GM12878 (cell line): ENCODE results near the gene APOM. TPM values are rescaled to one million over a fixed set of nuclear protein-coding genes. Genes with fewer than 3 reads are reported as not detected.

Experiments used
- BMI1 ChIP-seq: fragments of 450-650 bp; IDR thresholded peaks from 2 replicates; pipeline ENCODE4 v1.6.1; 2016; ENCODE audit warnings: mild to moderate bottlenecking, moderate library complexity, borderline replicate concordance
- CBFB ChIP-seq: IDR thresholded peaks from 2 replicates; pipeline ENCODE4 v1.6.1; 2016; ENCODE audit warnings: antibody characterized with exemption, low read depth
- CHD1 ChIP-seq: IDR thresholded peaks from 2 replicates; pipeline ENCODE4 v1.6.1; 2012; ENCODE audit warnings: low read depth, low read length, improper control_type of control experiment
- CHD2 ChIP-seq: IDR thresholded peaks from 2 replicates; pipeline ENCODE4 v1.6.1; 2011; ENCODE audit warnings: low read depth, low read length, improper control_type of control experiment, borderline replicate concordance
- CREM ChIP-seq: IDR thresholded peaks from 2 replicates; pipeline ENCODE4 v1.6.1; 2014; ENCODE audit warnings: antibody characterized with exemption, low read depth
- E4F1 ChIP-seq: fragments of 450-650 bp; IDR thresholded peaks from 2 replicates; pipeline ENCODE4 v1.6.1; 2018; ENCODE audit warnings: borderline replicate concordance, mild to moderate bottlenecking; ENCODE audit not compliant: partially characterized antibody
- HCFC1 ChIP-seq: fragments of 150-350 bp; IDR thresholded peaks from 2 replicates; pipeline ENCODE4 v1.6.1; 2014; ENCODE audit warnings: low read length
- IRF4 ChIP-seq: IDR thresholded peaks from 2 replicates; pipeline ENCODE4 v1.6.1; 2011; ENCODE audit warnings: low read depth, low read length
- LARP7 ChIP-seq: fragments of 450-650 bp; IDR thresholded peaks from 2 replicates; pipeline ENCODE4 v1.6.1; 2017; ENCODE audit warnings: mild to moderate bottlenecking
- MTA3 ChIP-seq: IDR thresholded peaks from 2 replicates; pipeline ENCODE4 v1.6.1; 2012; ENCODE audit warnings: low read length, inconsistent platforms, borderline replicate concordance
- MYB ChIP-seq: fragments of 150-350 bp; IDR thresholded peaks from 2 replicates; pipeline ENCODE4 v1.6.1; 2014; ENCODE audit warnings: mild to moderate bottlenecking, low read depth, low read length, borderline replicate concordance
- POU2F2 ChIP-seq: IDR thresholded peaks from 3 replicates; pipeline ENCODE4 v1.6.1; 2011; ENCODE audit warnings: low read depth, mild to moderate bottlenecking, low read length, borderline replicate concordance
- PRDM15 ChIP-seq: fragments of 450-650 bp; formaldehyde crosslinking; IDR thresholded peaks from 2 replicates; pipeline ENCODE4 v1.4.0; 2020; ENCODE audit warnings: mild to moderate bottlenecking, moderate library complexity
- RB1 ChIP-seq: fragments of 450-650 bp; formaldehyde crosslinking; IDR thresholded peaks from 2 replicates; pipeline ENCODE4 v1.6.1; 2017; ENCODE audit warnings: mild to moderate bottlenecking, borderline replicate concordance
- RCOR1 ChIP-seq: conservative IDR thresholded peaks from 2 replicates; pipeline ENCODE4 v1.6.1; 2012; ENCODE audit warnings: low read depth, low read length, improper control_type of control experiment
- RELB ChIP-seq: fragments of 450-650 bp; IDR thresholded peaks from 2 replicates; pipeline ENCODE4 v1.6.1; 2017; ENCODE audit warnings: low read depth, mild to moderate bottlenecking, moderate library complexity
- RUNX3 ChIP-seq: IDR thresholded peaks from 2 replicates; pipeline ENCODE4 v1.6.1; 2012; ENCODE audit warnings: low read length, inconsistent platforms
- SREBF1 ChIP-seq: IDR thresholded peaks from 2 replicates; pipeline ENCODE4 v1.6.1; 2012; ENCODE audit warnings: mild to moderate bottlenecking, low read length
- SUPT20H ChIP-seq: IDR thresholded peaks from 2 replicates; pipeline ENCODE4 v1.6.1; 2011; ENCODE audit warnings: low read depth, mild to moderate bottlenecking, low read length, moderate library complexity, borderline replicate concordance; ENCODE audit not compliant: control insufficient read depth
- TBL1XR1 ChIP-seq: IDR thresholded peaks from 2 replicates; pipeline ENCODE4 v1.6.1; 2012; ENCODE audit warnings: low read depth, low read length, improper control_type of control experiment
- TCF3 ChIP-seq: IDR thresholded peaks from 2 replicates; pipeline ENCODE4 v1.6.1; 2012; ENCODE audit warnings: low read depth, mild to moderate bottlenecking, low read length, borderline replicate concordance; ENCODE audit not compliant: insufficient read depth
- WRNIP1 ChIP-seq: IDR thresholded peaks from 2 replicates; pipeline ENCODE4 v1.6.1; 2011; ENCODE audit warnings: low read depth, low read length, improper control_type of control experiment, borderline replicate concordance
- ZNF384 ChIP-seq: IDR thresholded peaks from 2 replicates; pipeline ENCODE4 v1.6.1; 2012; ENCODE audit warnings: low read depth, mild to moderate bottlenecking, low read length, improper control_type of control experiment, borderline replicate concordance
- polyA plus RNA-seq, 11 experiments: library from polyadenylated mRNA; depleted of rRNA in 4 of 11; unstranded in 6 of 11; stranded (reverse) in 5 of 11; fragments of >200 nt; fragmentation: Nextera tagmentation in 4 of 11; fragmentation: Illumina TruSeq in 1 of 11; extraction: Ambion mirVana in 4 of 11; extraction: Trizol in 1 of 11; gene quantifications; 1 replicate in 1 of 11; 2 replicates in 10 of 11; pipeline versions ENCODE4 v1.2.1 to v1.2.3, GENCODE V29; 2011 to 2016; ENCODE audit warnings: inconsistent platforms in 2 of 11, missing spikeins in 2 of 11, low read depth in 1 of 11
- total RNA-seq, 4 experiments: library from RNA; depleted of rRNA in 3 of 4; stranded (reverse); fragments of >200 nt in 3 of 4; fragmentation: Illumina TruSeq in 1 of 4; extraction: Trizol in 1 of 4; gene quantifications; 2 replicates each; pipeline versions ENCODE4 v1.2.1 to v1.2.3, GENCODE V29; 2013 to 2021

The APOM gene
- total and polyA plus RNA-seq, 10 of the 15 experiments (the other 5 are each of a cell fraction or from before 2014, with no cell fraction given), result 4.0 to 14.1 (median 7.1) TPM

- 0 out of 2 replicates have a peak, but pooled peaks have one; percentile 5 for TF ChIP-seq IRF4
- TF ChIP-seq MYB, result no peak
- peak; percentile 9; the same call in 1 of the 3 replicates for TF ChIP-seq POU2F2
- TF ChIP-seq LARP7, result 0 out of 2 replicates have a peak, but pooled peaks have one; percentile 56
- no peak for TF ChIP-seq ZNF384
- no peak for TF ChIP-seq SUPT20H
- no peak for TF ChIP-seq RB1
- peak; percentile 91 for TF ChIP-seq SREBF1
- 0 out of 2 replicates have a peak, but pooled peaks have one; percentile 48 for TF ChIP-seq CHD2
- TF ChIP-seq E4F1, result peak; percentile 97
- peak; percentile 62 for TF ChIP-seq HCFC1
- TF ChIP-seq CHD1, result peak; percentile 96
- TF ChIP-seq RELB, result peak; percentile 78; the same call in 1 of the 2 replicates
- no peak for TF ChIP-seq BMI1
- TF ChIP-seq RCOR1, result no peak
- peak; percentile 92 for TF ChIP-seq CREM
- no peak for TF ChIP-seq TCF3
- TF ChIP-seq MTA3, result no peak
- TF ChIP-seq RUNX3, result peak; percentile 67
- TF ChIP-seq WRNIP1, result no peak; the same call in 1 of the 2 replicates
- peak; percentile 75 for TF ChIP-seq CBFB
- TF ChIP-seq TBL1XR1, result no peak
- no peak for TF ChIP-seq PRDM15 (CRISPR knock-in tag)
Observed at GRCh38 chr6:31702819-31703716, 47.4 kb downstream of the APOM start, which contains the start of gene ABHD16A (continued).
